Activated CD4-positive, CD25-positive, alpha-beta regulatory T cell treated with anti-CD3 and anti-CD28 coated beads, Interleukin-2, amount 50 U/mL, for 72 hours (primary cell): ENCODE measurements around the gene TIMP2.

Experiments used
- DNase-seq: peaks from one replicate; pipeline ENCODE4 v3.0.0; 2021

Gene TIMP2

DNA sequence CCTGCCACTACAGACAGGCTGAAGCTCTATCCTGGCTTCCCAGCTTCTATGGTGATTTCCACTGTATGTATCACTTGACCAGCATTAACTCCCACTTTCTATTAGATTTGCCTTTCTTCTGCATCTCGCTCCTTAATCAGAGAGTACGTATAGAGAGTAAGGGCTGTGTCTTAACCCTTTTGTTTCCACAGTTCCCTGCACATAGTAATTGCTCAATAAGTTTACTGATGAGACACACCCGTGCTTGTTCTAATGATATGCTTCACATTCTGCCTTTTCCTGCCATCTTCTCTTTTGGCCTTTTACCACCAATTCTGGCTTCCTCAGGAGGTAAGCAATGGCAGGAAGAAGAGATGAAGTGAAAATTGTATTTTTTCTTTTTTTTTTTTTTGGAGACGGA is 64.0 kb downstream of the TIMP2 start:
- no peak for DNase-seq

- DNase-seq = no peak
These were observed 66.1 kb downstream of the TIMP2 start for GRCh38 chr17:78859051-78859450.

DNA sequence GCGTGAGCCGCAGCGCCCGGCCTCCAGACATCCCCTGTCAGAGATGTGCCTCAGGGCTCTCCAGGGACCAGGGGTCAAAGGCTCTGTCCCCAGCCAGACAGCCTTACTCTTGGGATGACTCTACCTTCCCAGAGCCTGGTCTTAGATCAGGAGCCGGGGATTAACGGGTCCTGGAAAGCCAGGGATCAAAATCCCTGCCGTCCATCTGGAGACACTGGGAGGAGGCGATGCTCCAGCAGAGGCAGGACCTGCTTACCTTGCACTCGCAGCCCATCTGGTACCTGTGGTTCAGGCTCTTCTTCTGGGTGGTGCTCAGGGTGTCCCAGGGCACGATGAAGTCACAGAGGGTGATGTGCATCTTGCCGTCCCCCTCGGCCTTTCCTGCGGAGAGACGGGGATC is 67.9 kb downstream of the TIMP2 start:
- DNase-seq = no peak

DNA sequence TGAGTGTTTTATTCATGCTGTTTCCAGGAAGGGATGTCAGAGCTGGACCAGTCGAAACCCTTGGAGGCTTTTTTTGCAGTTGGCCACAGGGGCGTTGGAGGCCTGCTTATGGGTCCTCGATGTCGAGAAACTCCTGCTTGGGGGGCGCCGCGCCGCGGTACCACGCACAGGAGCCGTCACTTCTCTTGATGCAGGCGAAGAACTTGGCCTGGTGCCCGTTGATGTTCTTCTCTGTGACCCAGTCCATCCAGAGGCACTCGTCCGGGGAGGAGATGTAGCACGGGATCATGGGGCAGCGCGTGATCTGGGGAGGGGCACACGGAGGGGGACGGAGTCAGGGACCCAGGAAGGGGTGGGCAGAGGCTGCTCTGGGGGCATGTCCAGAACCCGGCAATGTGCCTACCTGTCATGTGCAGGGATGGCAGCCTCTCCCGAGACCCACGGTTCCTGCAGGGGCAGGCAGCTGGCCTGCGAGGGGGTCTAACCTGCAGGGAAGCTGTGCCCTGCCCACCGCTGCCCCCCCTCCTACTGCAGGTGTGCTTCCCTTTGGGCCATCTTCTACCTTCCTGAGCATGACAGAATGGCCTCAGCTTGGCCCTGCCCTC is 69.5 kb downstream of the TIMP2 start:
- no peak for DNase-seq

GRCh38 chr17:78854508-78854907 is 70.7 kb downstream of the TIMP2 start:
- DNase-seq = no peak

GRCh38 chr17:78853926-78854394 is 71.2 kb downstream of the TIMP2 start:
- DNase-seq = no peak

- DNase-seq = no peak
These were observed 72.5 kb downstream of the TIMP2 start for GRCh38 chr17:78852709-78853121.

- DNase-seq = no peak
These were observed 76.2 kb downstream of the TIMP2 start for GRCh38 chr17:78849026-78849425.

DNA sequence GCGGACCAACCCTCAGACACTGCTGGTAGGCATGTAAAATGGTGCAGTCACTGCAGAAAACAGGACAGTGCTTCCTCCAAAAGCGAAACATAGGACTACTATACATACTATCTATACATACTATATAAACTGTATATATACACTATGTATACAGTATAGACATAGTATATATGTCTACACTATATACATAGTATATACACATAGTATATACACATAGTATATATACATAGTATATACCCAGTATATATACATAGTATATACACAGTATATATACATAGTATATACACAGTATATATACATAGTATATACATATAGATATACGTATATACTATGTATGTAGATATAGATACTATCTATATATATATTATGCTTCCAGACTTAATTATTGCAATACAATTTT is 78.1 kb downstream of the TIMP2 start:
- DNase-seq = no peak

- DNase-seq = no peak
These were observed 80.7 kb downstream of the TIMP2 start for GRCh38 chr17:78844301-78845005.

GRCh38 chr17:78842881-78843565 is 82.2 kb downstream of the TIMP2 start:
- peak; percentile 36 for DNase-seq

GRCh38 chr17:78840780-78841611 is 84.2 kb downstream of the TIMP2 start, which contains the start of gene USP36:
USP36 (minus strand) TSS chr17:78840814; CDS start chr17:78836363, 4,451 bp downstream.
- DNase-seq = peak; percentile 100

- no peak for DNase-seq
These were observed 84.7 kb downstream of the TIMP2 start for GRCh38 chr17:78840530-78840779.

GRCh38 chr17:78839762-78840529 is 85.2 kb downstream of the TIMP2 start:
- peak; percentile 71 for DNase-seq

DNA sequence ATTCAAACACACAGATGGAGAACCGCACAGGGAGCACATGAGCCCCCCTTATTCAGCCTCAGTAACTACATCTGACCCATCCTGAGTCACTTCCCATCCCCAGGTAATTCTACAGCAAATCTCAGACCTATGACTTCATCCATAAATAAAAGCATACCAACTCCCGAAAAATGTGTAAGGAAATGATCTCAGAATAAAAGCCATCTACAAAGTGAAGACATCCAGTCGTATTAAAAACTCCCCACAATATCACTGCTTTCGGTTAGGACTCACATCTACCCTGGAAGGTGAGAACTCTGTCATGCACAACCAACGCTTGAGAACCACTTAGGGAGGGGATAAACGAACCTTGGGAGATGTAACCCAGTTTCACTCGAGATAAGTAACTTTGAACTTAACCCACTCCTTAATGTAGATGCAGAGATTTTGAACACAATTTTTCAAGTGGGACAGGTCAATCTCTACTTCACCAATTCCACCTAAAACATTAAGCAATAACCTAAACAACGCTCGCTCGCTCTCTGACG is 85.9 kb downstream of the TIMP2 start:
- DNase-seq = no peak

DNA sequence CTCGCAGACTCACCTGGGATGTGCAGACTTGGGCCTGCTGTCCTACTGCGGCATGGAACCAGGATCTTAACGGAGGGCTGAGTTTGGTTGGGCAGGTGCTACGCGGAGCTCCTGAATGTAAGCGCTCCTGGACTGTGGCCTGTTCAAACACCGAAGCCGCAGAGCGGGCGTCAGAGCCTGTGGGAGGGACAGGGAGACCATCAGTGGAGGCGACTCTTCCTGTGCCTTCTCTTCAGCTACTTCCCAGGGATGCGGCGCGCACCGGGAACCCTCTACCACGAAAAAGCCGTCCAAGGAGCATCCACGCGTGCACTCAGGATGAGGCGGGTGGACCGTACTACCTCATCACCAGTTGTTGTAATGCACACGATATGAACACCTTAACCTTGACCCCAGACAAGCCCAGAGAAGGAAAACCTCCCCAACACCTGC is 86.6 kb downstream of the TIMP2 start:
- DNase-seq = no peak

DNA sequence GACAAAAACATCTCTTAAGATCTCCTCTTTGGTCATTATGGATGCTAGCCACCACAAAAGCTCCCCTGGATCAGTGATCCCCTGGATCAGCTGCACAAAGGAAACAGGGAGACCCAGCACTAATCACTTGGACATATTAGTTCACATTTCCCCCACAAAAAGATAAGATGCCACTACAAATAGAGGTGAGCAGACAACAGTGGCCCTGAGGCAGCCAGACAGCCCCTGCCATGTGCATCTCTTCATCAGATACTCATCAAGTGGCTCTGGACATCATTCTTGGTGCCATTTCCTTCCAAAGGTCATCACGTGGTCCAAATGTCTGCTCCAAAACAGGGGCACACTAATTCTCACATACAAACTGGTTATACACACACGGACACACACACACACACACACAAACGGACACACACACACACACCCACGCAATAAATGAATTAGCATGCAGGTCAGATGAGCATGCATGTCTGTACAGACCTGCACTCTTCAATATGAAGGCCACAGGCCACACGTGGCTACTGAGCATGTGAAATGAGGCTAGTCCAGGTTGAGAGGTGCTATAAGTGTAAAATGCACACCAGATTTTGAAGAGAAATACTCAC is 88.7 kb downstream of the TIMP2 start:
- DNase-seq = no peak

DNA sequence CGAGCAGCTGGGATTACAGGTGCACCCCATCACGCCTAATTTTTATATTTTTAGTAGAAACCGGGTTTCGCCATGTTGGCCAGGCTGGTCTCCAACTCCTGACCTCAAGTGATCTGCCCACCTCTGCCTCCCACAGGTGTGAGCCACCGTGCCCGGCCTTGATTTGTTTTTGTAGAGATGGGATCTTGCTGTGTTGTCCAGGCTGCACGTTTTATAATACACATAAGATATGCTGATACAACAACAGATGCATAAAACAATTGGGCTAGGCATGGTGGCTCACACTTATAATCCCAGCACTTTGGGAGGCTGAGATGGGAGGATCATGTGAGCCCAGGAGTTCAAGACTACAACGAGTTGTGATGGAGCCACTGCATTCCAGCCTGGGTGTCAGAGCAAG is 90.6 kb downstream of the TIMP2 start:
- no peak for DNase-seq

DNA sequence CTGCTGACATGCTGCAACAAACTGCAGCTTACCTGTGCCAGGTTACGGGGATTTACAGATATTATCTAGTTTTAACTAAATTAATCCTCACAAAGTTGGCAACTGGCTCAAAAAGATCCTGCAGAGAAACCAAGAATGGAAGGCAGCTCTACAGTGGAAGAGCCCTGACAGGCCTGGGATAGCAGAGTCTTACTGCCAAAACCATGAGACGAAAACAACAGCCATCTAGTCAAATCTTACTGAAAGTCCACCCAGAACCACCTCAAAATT is 92.7 kb downstream of the TIMP2 start:
- no peak for DNase-seq

DNA sequence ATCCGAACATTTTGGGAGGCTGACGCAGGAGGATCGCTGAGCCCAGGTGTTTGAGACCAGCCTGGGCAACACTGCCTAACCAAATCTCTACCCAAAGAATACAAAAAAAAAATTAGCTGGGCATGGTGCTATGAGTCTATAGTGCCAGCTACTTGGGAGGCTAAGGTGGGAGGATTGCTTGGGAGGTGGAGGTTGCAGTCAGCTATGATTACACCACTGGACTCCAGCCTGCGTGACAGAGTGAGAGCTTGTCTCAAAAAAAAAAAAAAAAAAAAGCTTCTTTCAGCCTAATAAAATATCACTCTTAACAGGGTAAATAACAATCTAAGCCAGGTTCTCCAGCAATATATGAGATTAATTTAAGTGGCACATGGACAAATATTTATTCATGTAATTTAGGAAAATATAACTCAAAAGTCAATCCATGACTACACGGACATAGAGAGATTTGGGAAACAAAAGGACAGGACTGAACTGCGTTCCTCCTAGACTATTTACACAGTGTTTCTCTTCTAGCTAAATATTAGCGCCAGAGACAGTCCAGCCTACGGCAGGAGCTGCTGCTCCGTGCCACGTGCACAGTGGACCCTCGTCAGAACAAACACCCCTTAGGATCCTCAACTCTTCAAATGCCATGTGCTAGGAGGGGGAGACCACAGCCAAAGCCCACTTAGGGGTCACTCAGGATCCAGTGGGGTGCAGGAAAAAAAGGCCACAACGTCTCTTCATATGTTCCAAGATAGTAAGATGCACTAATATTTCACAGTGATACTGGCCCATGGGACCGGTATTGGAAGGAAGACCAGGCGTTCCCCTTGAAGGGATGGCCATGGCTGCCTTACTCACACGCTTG is 93.3 kb downstream of the TIMP2 start:
- no peak for DNase-seq

DNA sequence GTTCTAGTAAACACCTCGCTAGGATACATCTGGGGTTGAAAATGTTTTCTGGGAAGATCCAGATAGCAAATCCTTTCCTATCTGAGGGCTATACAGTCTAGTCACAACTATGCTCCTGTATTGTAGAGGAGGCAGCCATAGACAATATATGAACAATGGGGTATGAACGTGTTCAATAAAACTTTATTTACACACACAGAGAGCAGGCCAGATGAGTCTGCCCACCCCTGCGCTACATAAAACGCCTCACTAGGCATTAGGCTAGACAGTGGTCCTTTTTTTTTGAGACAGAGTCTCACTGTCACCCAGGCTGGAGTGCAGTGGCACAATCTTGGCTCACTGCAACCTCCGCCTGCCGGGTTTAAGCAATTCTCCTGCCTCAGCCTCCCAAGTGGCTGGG is 95.7 kb downstream of the TIMP2 start:
- DNase-seq = no peak
